GM21360 (cell line): ENCODE data around the gene ACSF3.

ENCODE experiments used
- ATAC-seq: cut with Tn5 transposase; IDR thresholded peaks from one replicate; pipeline ENCODE4 v1.9.1; 2021; ENCODE audit warnings: mild to moderate bottlenecking, moderate library complexity; ENCODE audit not compliant: unreplicated experiment

ACSF3 gene

GRCh38 chr16:89093602-89094251 is at the start of gene ACSF3:
Gene ACSF3 (plus strand): TSS chr16:89093852. CDS start chr16:89100682, 6,830 bp downstream.
- peak; percentile 52 for ATAC-seq

- ATAC-seq: no peak
These were observed 49.1 kb upstream of the ACSF3 start for GRCh38 chr16:89044418-89045180.

- no peak for ATAC-seq
These were observed 48.4 kb upstream of the ACSF3 start for GRCh38 chr16:89045181-89045815.

- no peak for ATAC-seq
These were observed 47.8 kb upstream of the ACSF3 start for GRCh38 chr16:89045881-89046280.

- ATAC-seq: no peak
These were observed 47.2 kb upstream of the ACSF3 start for GRCh38 chr16:89046491-89046890.

GRCh38 chr16:89047331-89048089 is 46.1 kb upstream of the ACSF3 start:
- no peak for ATAC-seq

- no peak for ATAC-seq
These were observed 45.4 kb upstream of the ACSF3 start for GRCh38 chr16:89048090-89048725.

GRCh38 chr16:89048871-89049422 is 44.7 kb upstream of the ACSF3 start:
- ATAC-seq: no peak

GRCh38 chr16:89049484-89050118 is 44.1 kb upstream of the ACSF3 start:
- no peak for ATAC-seq

GRCh38 chr16:89050119-89050867 is 43.4 kb upstream of the ACSF3 start:
- no peak for ATAC-seq

GRCh38 chr16:89050868-89051311 is 42.8 kb upstream of the ACSF3 start:
- ATAC-seq: no peak

GRCh38 chr16:89051521-89052166 is 42.0 kb upstream of the ACSF3 start:
- ATAC-seq: no peak

- ATAC-seq: no peak
These were observed 41.3 kb upstream of the ACSF3 start for GRCh38 chr16:89052191-89052889.

- ATAC-seq: no peak
These were observed 40.5 kb upstream of the ACSF3 start for GRCh38 chr16:89052890-89053724.

GRCh38 chr16:89053725-89054029 is 40.0 kb upstream of the ACSF3 start:
- ATAC-seq: no peak

GRCh38 chr16:89054261-89054661 is 39.4 kb upstream of the ACSF3 start:
- ATAC-seq: no peak

- no peak for ATAC-seq
These were observed 38.9 kb upstream of the ACSF3 start for GRCh38 chr16:89054714-89055113.
